K562 (cell line): ENCODE results near the gene NRF1. TPM values are rescaled to one million over a fixed set of nuclear protein-coding genes. Genes with fewer than 3 reads are reported as not detected.

Experiments used
- CCAR2 ChIP-seq: fragments of 200-400 bp; formaldehyde crosslinking; IDR thresholded peaks from 2 replicates; pipeline ENCODE4 v1.6.1; 2017; ENCODE audit warnings: mild to moderate bottlenecking, low read depth, low read length
- CTCF ChIP-seq, 3 experiments: IDR thresholded peaks in 2 of 3; conservative IDR thresholded peaks in 1 of 3; 2 replicates each; pipeline ENCODE4 v1.5.1; 2011 to 2012; ENCODE audit warnings: low read length in 3 of 3, mild to moderate bottlenecking in 3 of 3, control low read depth in 2 of 3, improper control_type of control experiment in 1 of 3, inconsistent platforms in 1 of 3, low read depth in 1 of 3, mixed read lengths in 1 of 3, moderate library complexity in 1 of 3; ENCODE audit not compliant: insufficient read depth in 2 of 3
- DLX4 ChIP-seq: fragments of 250-450 bp; sonication (Bioruptor Pico); IDR thresholded peaks from 2 replicates; pipeline ENCODE4 v1.6.1; 2021; ENCODE audit warnings: mild to moderate bottlenecking
- GATAD2A ChIP-seq: fragments of 450-650 bp; IDR thresholded peaks from 2 replicates; pipeline ENCODE4 v1.6.1; 2017
- GATAD2B ChIP-seq: fragments of 450-650 bp; IDR thresholded peaks from 2 replicates; pipeline ENCODE4 v1.6.1; 2017; ENCODE audit warnings: mild to moderate bottlenecking, borderline replicate concordance
- HDAC6 ChIP-seq: IDR thresholded peaks from 2 replicates; pipeline ENCODE4 v1.6.1; 2012; ENCODE audit warnings: low read depth, mild to moderate bottlenecking, control low read depth, inconsistent platforms, low read length, moderate library complexity
- HOMEZ ChIP-seq: fragments of 250-450 bp; sonication (Bioruptor Pico); IDR thresholded peaks from 2 replicates; pipeline ENCODE4 v1.4.0; 2020; ENCODE audit warnings: mild to moderate bottlenecking, moderate library complexity
- ILK ChIP-seq: fragments of 450-650 bp; IDR thresholded peaks from 2 replicates; pipeline ENCODE4 v1.6.1; 2016; ENCODE audit warnings: missing genetic modification characterization, low read depth, mild to moderate bottlenecking, missing compliant biosample characterization, moderate library complexity, borderline replicate concordance
- IRF2 ChIP-seq: sonication (generic); formaldehyde crosslinking; IDR thresholded peaks from 2 replicates; pipeline ENCODE4 v1.8.1; 2022; ENCODE audit warnings: mild to moderate bottlenecking, missing genetic modification reagents
- KDM2B ChIP-seq: fragments of 250-450 bp; sonication (Bioruptor Pico); IDR thresholded peaks from 2 replicates; pipeline ENCODE4 v1.8.0; 2021; ENCODE audit warnings: mild to moderate bottlenecking, moderate library complexity
- MAFG ChIP-seq: fragments of 450-650 bp; conservative IDR thresholded peaks from 2 replicates; pipeline ENCODE4 v1.6.1; 2016; ENCODE audit warnings: missing genetic modification characterization, missing compliant biosample characterization
- MEF2D ChIP-seq: conservative IDR thresholded peaks from 2 replicates; pipeline ENCODE4 v1.6.1; 2016; ENCODE audit warnings: low read depth, missing genetic modification characterization, missing compliant biosample characterization
- MTA2 ChIP-seq: fragments of 450-650 bp; IDR thresholded peaks from 2 replicates; pipeline ENCODE4 v1.6.1; 2016; ENCODE audit warnings: low read depth
- NCOR1 ChIP-seq: fragments of 450-650 bp; IDR thresholded peaks from 2 replicates; pipeline ENCODE4 v1.6.1; 2016; ENCODE audit warnings: mild to moderate bottlenecking, moderate library complexity
- PKNOX1 ChIP-seq: fragments of 450-650 bp; IDR thresholded peaks from 2 replicates; pipeline ENCODE4 v1.6.1; 2016
- POLR2AphosphoS5 ChIP-seq: IDR thresholded peaks from 2 replicates; pipeline ENCODE4 v1.6.1; 2011; ENCODE audit warnings: mild to moderate bottlenecking, low read depth, low read length, moderate library complexity; ENCODE audit not compliant: control insufficient read depth, insufficient read depth
- SMAD4 ChIP-seq: fragments of 250-450 bp; sonication (Bioruptor Pico); conservative IDR thresholded peaks from 2 replicates; pipeline ENCODE4 v1.8.0; 2021; ENCODE audit warnings: inconsistent platforms, mild to moderate bottlenecking, moderate library complexity
- TEAD1 ChIP-seq, 2 experiments: fragments of 450-650 bp in 1 of 2; sonication (generic) in 1 of 2; formaldehyde crosslinking; IDR thresholded peaks; 2 replicates each; pipeline versions ENCODE4 v1.4.0 to v1.8.0; 2020 to 2022; ENCODE audit warnings: mild to moderate bottlenecking in 2 of 2, missing genetic modification reagents in 1 of 2
- TRIM24 ChIP-seq, 2 experiments: fragments of 450-650 bp; IDR thresholded peaks; 2 replicates each; pipeline ENCODE4 v1.6.1; 2016
- ZBED1 ChIP-seq: IDR thresholded peaks from 2 replicates; pipeline ENCODE4 v1.6.1; 2014
- ZNF280B ChIP-seq: fragments of 250-450 bp; sonication (Bioruptor Pico); IDR thresholded peaks from 2 replicates; pipeline ENCODE4 v1.5.1; 2021; ENCODE audit warnings: mild to moderate bottlenecking
- ZNF445 ChIP-seq: fragments of 250-450 bp; sonication (Bioruptor Pico); IDR thresholded peaks from 2 replicates; pipeline ENCODE4 v1.4.0; 2020; ENCODE audit warnings: low read depth, mild to moderate bottlenecking, moderate library complexity
- polyA plus RNA-seq, 8 experiments: library from polyadenylated mRNA; depleted of rRNA in 4 of 8; stranded (reverse) in 5 of 8; unstranded in 3 of 8; fragments of >200 nt; fragmentation: Nextera tagmentation in 2 of 8; fragmentation: Illumina TruSeq in 1 of 8; extraction: Ambion mirVana in 2 of 8; extraction: Trizol in 1 of 8; gene quantifications; 2 replicates each; pipeline versions ENCODE4 v1.2.1 to v1.2.3, GENCODE V29; 2011 to 2014; ENCODE audit warnings: inconsistent platforms in 1 of 8, missing spikeins in 1 of 8
- total RNA-seq, 7 experiments: library from RNA; depleted of rRNA in 6 of 7; stranded (reverse); fragments of >200 nt in 6 of 7; fragmentation: Illumina TruSeq in 2 of 7; extraction: Trizol in 2 of 7; gene quantifications; 2 replicates each; pipeline versions ENCODE4 v1.2.1 to v1.2.3, GENCODE V29; 2011 to 2021; ENCODE audit warnings: low replicate concordance in 1 of 7

Gene NRF1
- total and polyA plus RNA-seq, 9 of the 15 experiments (the other 6 are each of a cell fraction or from before 2014, with no cell fraction given), result 8.6 to 28.8 (median 20.3) TPM

GRCh38 chr7:129611246-129612111 is at the start of gene NRF1 (continued):
- TF ChIP-seq GATAD2B (peak; percentile 95), CTCF (IDR thresholded peaks at IDR 0.05 in 2 of 3, conservative IDR thresholded peaks at IDR 0.05 in 1 of 3; ENCODE audit: insufficient read depth in 2 of 3, low read depth in 1 of 3, low read length in 3 of 3) (peak; percentile 14 to 53 (median 41); a peak in 3 of 6 replicates), HOMEZ (CRISPR knock-in tag) (0 out of 2 replicates have a peak, but pooled peaks have one; percentile 64), TRIM24 (IDR thresholded peaks at IDR 0.05) (peak in 1 of 2 experiments; percentile 45; a peak in 2 of 4 replicates), ZBED1 (peak; percentile 64; the same call in 1 of the 2 replicates), SMAD4 (CRISPR knock-in tag) (peak; percentile 83), IRF2 (CRISPR knock-in tag) (peak; percentile 55; the same call in 1 of the 2 replicates), MEF2D (tag) (no peak), GATAD2A (peak; percentile 68; the same call in 1 of the 2 replicates), MAFG (tag) (no peak), MTA2 (no peak), KDM2B (no peak; the same call in 1 of the 2 replicates), ZNF445 (no peak), CCAR2 (no peak), DLX4 (no peak), NCOR1 (peak; percentile 38), PKNOX1 (0 out of 2 replicates have a peak, but pooled peaks have one; percentile 9), TEAD1 (CRISPR knock-in tag; IDR thresholded peaks at IDR 0.05) (peak in 1 of 2 experiments; percentile 89; a peak in 2 of 4 replicates), POLR2AphosphoS5 (peak; percentile 87), ZNF280B (CRISPR knock-in tag) (no peak), ILK (tag) (no peak), HDAC6 (no peak)
